WI38 (cell line): ENCODE results near the gene TMEM101.
A peak's percentile ranks its signal among the peaks of the same experiment; 100 is the strongest.

Experiments
- H3K4me3 ChIP-seq: 2 replicates; pipeline ENCODE4 v1.5.1; 2011; ENCODE audit warnings: low read depth, mild to moderate bottlenecking, control low read depth, low read length
- TF ChIP-seq, protein P1 (sequence below): IDR thresholded peaks from 2 replicates; pipeline ENCODE4 v1.5.1; 2012; ENCODE audit warnings: low read depth, mild to moderate bottlenecking, control low read depth, low read length

Gene TMEM101

DNA sequence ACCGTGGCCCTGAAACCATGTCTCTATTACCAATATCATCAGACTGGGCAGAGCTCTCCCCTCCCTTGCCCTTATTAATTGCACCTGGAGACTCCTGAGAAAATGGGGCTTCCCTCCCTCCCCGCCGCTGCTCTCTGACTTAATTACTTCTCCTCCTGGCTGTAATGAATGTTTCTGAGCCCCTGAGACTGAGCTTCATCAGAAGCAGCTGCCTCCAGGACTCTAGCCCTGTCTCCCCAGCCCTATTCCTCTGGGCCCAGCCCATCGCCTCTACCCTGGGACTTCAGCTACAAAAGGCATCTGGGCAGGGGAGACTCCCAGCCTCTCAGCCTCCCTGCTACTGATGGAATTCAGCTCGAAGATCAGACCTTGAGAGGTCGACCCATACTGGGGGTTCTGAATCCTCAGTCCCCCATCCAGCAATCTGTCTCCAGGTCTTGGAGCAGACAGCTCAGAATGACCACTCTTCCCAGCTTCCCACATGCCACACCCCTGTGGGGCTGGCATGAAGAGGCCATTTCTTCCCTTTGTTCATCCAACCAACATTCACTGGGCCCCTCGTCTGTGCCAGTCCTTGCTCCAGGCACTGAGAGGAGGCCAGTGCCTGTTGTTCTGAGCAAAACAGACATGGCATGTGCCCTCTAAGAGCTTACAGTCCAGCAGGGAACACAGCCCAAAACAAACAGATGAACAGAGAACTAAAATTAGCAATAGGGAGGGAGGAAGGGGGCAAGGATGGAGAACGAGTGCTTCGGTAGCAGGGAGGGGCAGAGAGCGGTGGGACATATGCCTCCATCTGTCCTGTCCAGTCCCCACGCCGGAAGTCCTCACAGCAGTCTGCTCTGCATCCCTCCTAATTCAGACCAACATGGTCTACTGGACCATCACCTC, 27.4 kb downstream of the TMEM101 start:
- TF ChIP-seq, protein P1, sequence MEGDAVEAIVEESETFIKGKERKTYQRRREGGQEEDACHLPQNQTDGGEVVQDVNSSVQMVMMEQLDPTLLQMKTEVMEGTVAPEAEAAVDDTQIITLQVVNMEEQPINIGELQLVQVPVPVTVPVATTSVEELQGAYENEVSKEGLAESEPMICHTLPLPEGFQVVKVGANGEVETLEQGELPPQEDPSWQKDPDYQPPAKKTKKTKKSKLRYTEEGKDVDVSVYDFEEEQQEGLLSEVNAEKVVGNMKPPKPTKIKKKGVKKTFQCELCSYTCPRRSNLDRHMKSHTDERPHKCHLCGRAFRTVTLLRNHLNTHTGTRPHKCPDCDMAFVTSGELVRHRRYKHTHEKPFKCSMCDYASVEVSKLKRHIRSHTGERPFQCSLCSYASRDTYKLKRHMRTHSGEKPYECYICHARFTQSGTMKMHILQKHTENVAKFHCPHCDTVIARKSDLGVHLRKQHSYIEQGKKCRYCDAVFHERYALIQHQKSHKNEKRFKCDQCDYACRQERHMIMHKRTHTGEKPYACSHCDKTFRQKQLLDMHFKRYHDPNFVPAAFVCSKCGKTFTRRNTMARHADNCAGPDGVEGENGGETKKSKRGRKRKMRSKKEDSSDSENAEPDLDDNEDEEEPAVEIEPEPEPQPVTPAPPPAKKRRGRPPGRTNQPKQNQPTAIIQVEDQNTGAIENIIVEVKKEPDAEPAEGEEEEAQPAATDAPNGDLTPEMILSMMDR = no peak
- H3K4me3 ChIP-seq = no peak overlapping the region

DNA sequence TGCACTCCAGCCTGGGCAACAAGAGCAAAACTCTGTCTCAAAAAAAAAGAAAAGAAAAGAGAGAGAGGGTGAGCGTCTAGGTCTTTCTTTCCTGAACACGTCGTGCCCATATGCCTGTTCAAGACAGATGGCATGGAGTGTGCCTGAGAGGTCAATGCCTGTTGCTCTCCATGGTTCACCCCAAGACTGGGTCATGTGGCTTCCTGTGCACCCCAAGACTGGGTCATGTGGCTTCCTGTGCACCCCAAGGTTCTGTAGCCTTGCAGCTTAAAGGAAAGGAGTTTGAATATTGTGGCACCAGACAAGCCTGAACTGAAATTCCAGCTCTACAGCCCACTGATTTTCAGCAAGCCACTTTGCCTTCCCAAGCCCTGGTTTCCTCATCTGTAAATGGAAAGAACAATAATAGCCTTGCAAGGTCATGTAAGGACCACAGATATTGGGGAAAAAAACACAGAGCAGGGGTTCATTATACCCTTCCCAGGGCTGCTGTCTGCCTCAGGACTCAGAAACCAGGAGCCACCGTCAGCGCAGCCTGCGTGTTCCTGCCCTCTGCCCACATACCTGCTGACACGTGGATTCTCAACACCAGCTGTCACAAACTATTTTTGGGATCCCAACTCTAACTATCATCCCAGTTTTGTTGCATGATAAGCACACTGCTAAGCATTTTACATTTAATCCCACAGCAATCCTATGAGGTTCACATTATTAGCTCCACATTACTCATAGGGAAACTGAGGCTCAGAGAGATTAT, 28.4 kb downstream of the TMEM101 start:
- TF ChIP-seq, protein P1 = no peak
- no peak overlapping the region for H3K4me3 ChIP-seq

DNA sequence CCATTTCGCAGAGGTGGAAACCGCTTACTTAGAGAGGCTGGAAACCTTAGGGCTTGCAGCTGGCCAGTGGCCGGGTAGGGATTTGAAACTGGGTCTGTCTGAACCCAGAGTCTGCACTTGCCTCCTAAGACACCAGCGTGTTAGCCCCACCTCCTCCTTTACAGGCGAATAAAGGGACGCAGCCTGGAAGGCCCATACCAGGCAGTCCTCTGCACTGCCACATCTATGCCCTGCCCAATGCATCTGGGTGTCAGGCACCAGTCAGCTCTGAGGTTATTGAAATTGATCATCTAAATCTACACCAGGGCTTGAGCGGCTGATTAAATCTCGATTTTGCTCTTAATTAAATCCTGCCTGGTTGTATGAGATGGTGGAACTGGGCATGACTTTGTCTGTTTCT, 30.2 kb downstream of the TMEM101 start:
- TF ChIP-seq, protein P1 = no peak
- H3K4me3 ChIP-seq = no peak overlapping the region; the same call in 1 of the 2 replicates

DNA sequence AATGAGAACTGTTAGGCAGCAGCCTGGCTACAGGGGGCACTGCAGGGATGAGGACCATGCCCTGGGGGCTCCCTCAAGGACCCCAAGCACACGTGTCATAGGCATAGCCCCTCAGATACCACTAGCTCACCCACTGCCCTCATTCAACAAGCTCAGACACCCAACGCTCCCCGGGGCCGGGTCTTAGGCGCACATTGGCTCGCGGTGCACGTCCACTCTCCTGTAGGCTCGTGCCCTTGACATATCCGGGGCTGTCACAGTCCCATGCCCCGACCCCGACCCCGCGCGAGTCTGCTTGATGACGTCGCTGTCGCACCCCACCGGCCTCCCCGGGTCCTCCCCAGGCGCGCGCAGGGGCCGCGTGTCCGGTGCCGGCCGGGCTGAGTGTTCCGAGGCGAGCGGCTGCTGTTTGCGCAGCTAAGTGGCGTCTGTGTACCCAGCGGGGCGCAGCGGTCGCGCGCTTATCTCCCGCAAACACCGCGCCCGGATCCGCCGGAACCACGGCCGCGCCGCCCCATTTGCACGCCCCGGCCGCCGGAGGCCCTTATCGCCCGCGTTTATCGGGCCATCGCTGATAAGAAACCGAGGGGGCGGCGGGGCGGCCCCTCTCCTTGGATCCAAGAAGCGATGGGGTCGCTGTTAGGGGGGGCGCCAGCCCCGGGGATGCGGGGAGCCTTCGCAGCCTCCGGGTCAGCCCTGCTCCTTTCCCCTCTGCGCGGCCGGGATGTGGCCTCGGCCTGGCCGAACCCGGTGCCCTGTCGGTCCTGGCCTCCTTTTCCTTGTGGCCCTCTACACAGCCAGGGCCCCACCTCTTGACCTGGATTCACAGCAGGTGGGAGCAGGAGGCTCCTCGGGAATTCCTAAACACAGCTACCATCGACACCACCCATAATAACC, 31.0 kb downstream of the TMEM101 start:
- peak overlapping the region; percentile 42 for H3K4me3 ChIP-seq

DNA sequence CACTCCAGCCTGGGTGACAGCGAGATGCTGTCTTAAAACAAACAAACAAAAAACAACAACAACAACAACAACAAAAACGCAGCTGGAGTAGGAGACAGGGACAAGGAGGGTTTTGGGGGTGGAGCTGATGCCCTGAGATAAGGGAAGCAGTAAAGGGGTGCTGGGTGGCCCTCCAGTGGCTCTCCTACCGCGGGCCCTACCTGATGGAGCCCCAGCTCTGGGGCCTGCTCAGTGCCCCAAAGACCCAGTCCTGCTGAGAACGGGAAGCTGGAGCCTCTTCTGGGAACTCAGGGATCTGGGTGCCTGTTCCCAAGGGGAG, 31.6 kb downstream of the TMEM101 start:
- TF ChIP-seq, protein P1 = no peak
- no peak overlapping the region for H3K4me3 ChIP-seq

More for the DNA sequence above, 31.0 kb downstream of the TMEM101 start:
- TF ChIP-seq, protein P1 = no peak

DNA sequence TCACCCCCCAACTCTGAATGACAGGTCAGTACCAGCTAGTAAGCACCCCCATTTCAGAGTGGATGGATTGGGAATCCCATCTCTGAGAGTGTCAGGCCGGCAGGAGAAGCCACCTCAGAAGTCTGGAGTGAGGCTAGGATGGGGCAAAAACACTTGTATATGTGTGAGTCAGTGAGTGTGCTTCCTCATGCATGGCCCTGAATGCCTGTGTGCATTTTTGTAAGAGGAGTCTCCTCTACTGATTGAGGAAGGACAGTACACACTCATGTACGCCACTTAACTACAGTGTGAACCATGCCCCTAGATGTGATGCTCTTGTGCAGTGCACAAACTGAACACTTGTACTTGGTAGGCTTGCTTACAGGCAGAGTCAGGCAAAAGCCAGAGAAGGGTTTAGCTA, 32.6 kb downstream of the TMEM101 start:
- H3K4me3 ChIP-seq = no peak overlapping the region
- TF ChIP-seq, protein P1 = no peak
